ENCODE data around the gene CCDC174. TPM values are rescaled to one million over a fixed set of nuclear protein-coding genes. Genes with fewer than 3 reads are reported as not detected.

The CCDC174 gene
- total RNA-seq, 1 donor from 2014 or later: 18.6 TPM

GRCh38 chr3:14631687-14632441, 19.7 kb upstream of the CCDC174 start:
- peaks cover 1% of the 10 kb centered on the region for H3K36me3 Mint-ChIP-seq (ENCODE audit: low read depth)
- no peak for TF ChIP-seq CTCF (IDR thresholded peaks at IDR 0.05)
- no peak overlapping the region for H3K4me3 Mint-ChIP-seq (ENCODE audit: unreplicated experiment)
- peaks cover 7% of the 10 kb centered on the region for H3K9me3 Mint-ChIP-seq (ENCODE audit: low read depth)
- peaks cover 17% of the 10 kb centered on the region for H3K27me3 Mint-ChIP-seq (ENCODE audit: low read depth)
- no peak for DNase-seq (ENCODE audit: low spot score)
- H3K4me1 Mint-ChIP-seq (ENCODE audit: low read depth): peaks cover 5% of the 10 kb centered on the region
- H3K27ac Mint-ChIP-seq (ENCODE audit: unreplicated experiment): no peak overlapping the region

GRCh38 chr3:14632442-14632930, 19.1 kb upstream of the CCDC174 start:
- Mint-ChIP-seq H3K4me3 (ENCODE audit: unreplicated experiment) (no peak overlapping the region), H3K27ac (ENCODE audit: unreplicated experiment) (no peak overlapping the region), H3K27me3 (ENCODE audit: low read depth) (peaks cover 21% of the 10 kb centered on the region), H3K4me1 (ENCODE audit: low read depth) (no peaks in the 10 kb centered on the region), H3K36me3 (ENCODE audit: low read depth) (peaks cover 1% of the 10 kb centered on the region), H3K9me3 (ENCODE audit: low read depth) (peaks cover 7% of the 10 kb centered on the region)
- DNase-seq (ENCODE audit: low spot score): no peak
- TF ChIP-seq CTCF (IDR thresholded peaks at IDR 0.05): no peak

GRCh38 chr3:14633417-14633816, 18.1 kb upstream of the CCDC174 start:
- DNase-seq (ENCODE audit: low spot score): no peak
- H3K4me1 Mint-ChIP-seq (ENCODE audit: low read depth): no peaks in the 10 kb centered on the region
- peaks cover 2% of the 10 kb centered on the region for H3K9me3 Mint-ChIP-seq (ENCODE audit: low read depth)
- no peak for TF ChIP-seq CTCF (IDR thresholded peaks at IDR 0.05)
- peaks cover 30% of the 10 kb centered on the region for H3K27me3 Mint-ChIP-seq (ENCODE audit: low read depth)
- H3K4me3 Mint-ChIP-seq (ENCODE audit: unreplicated experiment): no peak overlapping the region
- H3K27ac Mint-ChIP-seq (ENCODE audit: unreplicated experiment): no peak overlapping the region
- peaks cover 1% of the 10 kb centered on the region for H3K36me3 Mint-ChIP-seq (ENCODE audit: low read depth)

GRCh38 chr3:14633819-14634424, 17.6 kb upstream of the CCDC174 start:
- peaks cover 32% of the 10 kb centered on the region for H3K27me3 Mint-ChIP-seq (ENCODE audit: low read depth)
- H3K9me3 Mint-ChIP-seq (ENCODE audit: low read depth): no peaks in the 10 kb centered on the region
- no peak for DNase-seq (ENCODE audit: low spot score)
- peaks cover 1% of the 10 kb centered on the region for H3K36me3 Mint-ChIP-seq (ENCODE audit: low read depth)
- no peak overlapping the region for H3K27ac Mint-ChIP-seq (ENCODE audit: unreplicated experiment)
- no peaks in the 10 kb centered on the region for H3K4me1 Mint-ChIP-seq (ENCODE audit: low read depth)
- no peak overlapping the region for H3K4me3 Mint-ChIP-seq (ENCODE audit: unreplicated experiment)
- peak; percentile 80 for TF ChIP-seq CTCF (IDR thresholded peaks at IDR 0.05)

- peaks cover 1% of the 10 kb centered on the region for H3K36me3 Mint-ChIP-seq (ENCODE audit: low read depth)
These were observed 16.7 kb upstream of the CCDC174 start for GRCh38 chr3:14634763-14635400.

More at GRCh38 chr3:14634763-14635400, 16.7 kb upstream of the CCDC174 start:
- no peaks in the 10 kb centered on the region for H3K9me3 Mint-ChIP-seq (ENCODE audit: low read depth)
- no peak for DNase-seq (ENCODE audit: low spot score)
- no peak overlapping the region for H3K4me3 Mint-ChIP-seq (ENCODE audit: unreplicated experiment)
- peaks cover 37% of the 10 kb centered on the region for H3K27me3 Mint-ChIP-seq (ENCODE audit: low read depth)
- no peak for TF ChIP-seq CTCF (IDR thresholded peaks at IDR 0.05)
- no peaks in the 10 kb centered on the region for H3K4me1 Mint-ChIP-seq (ENCODE audit: low read depth)
- no peak overlapping the region for H3K27ac Mint-ChIP-seq (ENCODE audit: unreplicated experiment)
